GM19455 (cell line): ENCODE data around the gene IMPG2.

Experiments
- ATAC-seq: cut with Tn5 transposase; IDR thresholded peaks from one replicate; pipeline ENCODE4 v1.9.1; 2021; ENCODE audit not compliant: unreplicated experiment

The IMPG2 gene

GRCh38 chr3:101243285-101244211, 76.8 kb downstream of the IMPG2 start:
- no peak for ATAC-seq

DNA sequence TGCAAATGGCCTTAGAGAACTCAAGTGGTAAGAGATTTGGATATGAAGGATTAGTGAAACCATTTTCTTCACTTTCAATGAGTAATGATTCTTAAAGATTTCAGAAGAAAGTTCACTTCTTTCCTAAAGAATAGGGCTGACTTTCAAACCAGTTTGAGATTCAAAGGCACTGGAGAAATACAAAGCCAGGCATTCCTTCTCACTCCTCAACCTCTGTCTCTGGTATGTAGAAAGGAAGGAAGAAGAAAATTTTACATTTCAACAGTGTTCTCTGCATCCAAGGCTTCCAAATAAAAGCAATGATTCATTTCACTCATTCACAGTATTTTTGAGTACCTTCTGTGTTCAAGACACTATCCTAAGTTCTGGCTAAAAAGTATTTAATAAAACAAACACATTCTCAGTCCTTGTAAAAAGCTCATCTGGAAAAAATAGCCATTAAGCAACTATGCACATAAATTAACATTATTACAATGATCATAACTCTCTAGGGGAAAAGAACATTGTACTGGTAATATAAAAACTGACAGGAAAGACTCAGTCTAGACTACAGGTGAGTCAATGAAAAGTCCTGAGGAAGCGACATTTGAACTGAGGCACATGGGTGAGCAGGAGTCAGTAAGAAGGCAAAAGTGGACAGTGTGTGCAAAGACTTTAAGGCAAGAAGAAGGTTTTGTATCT, 79.5 kb downstream of the IMPG2 start:
- no peak for ATAC-seq

DNA sequence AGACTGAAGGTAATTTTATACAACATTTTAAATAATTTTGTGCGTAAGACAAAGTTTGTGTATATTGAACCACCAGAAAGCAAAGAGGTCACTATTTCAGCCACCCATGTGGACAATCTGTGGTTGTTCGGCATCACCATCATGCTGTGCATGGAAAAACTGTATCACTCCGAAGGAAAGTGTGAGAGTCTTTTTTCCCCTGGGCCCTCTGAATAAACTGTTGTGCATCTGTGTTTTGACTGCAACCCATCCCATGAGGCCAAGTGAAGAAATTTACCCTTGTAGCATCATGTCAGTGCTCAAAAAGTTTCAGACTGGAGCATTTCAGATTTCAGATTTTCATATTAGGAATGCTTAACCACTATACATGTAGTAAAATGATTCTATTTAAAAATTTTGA, 85.3 kb downstream of the IMPG2 start:
- no peak for ATAC-seq

DNA sequence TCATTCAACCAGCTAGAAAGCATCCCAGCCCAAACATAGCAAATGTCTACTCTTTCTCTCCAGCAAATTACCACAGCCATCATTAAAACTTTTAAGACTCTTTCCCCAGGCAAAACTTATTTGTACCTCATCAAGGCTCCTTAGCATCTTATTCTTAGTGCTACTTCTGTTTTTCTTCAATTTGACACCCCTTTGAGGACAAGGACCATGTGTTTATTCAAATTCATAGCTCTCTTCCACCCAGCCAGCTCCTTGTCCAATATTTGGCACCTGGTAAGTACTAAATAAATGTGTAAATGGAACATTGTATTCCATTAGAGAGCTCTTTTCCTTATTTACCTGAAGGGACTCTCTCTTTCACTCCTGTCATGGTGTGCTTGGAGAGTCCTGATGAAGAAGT, 89.8 kb downstream of the IMPG2 start:
- no peak for ATAC-seq

DNA sequence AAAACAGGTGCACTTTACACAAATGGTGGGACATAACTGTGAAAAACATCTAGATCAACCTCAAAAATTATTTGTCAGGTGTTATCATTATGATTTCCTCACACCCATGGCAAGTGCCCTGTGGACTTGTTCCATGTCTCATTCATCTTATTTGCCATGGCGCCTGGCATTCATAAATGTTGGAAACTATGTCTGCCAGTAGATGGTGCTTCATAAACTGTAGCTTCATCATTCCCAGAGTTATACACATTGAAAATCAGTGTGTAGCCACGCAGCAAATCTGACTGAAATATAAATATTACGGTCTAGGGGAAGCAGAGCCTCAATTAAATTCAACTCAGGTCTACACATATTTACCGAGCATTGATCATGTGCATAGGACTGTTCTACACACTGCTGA, 90.7 kb downstream of the IMPG2 start:
- ATAC-seq, result no peak

- no peak for ATAC-seq
Measured at GRCh38 chr3:101228441-101228840, 91.9 kb downstream of the IMPG2 start.

GRCh38 chr3:101224739-101225138, 95.6 kb downstream of the IMPG2 start:
- ATAC-seq, result no peak

- no peak for ATAC-seq
Measured at GRCh38 chr3:101223016-101223415, 97.4 kb downstream of the IMPG2 start.

DNA sequence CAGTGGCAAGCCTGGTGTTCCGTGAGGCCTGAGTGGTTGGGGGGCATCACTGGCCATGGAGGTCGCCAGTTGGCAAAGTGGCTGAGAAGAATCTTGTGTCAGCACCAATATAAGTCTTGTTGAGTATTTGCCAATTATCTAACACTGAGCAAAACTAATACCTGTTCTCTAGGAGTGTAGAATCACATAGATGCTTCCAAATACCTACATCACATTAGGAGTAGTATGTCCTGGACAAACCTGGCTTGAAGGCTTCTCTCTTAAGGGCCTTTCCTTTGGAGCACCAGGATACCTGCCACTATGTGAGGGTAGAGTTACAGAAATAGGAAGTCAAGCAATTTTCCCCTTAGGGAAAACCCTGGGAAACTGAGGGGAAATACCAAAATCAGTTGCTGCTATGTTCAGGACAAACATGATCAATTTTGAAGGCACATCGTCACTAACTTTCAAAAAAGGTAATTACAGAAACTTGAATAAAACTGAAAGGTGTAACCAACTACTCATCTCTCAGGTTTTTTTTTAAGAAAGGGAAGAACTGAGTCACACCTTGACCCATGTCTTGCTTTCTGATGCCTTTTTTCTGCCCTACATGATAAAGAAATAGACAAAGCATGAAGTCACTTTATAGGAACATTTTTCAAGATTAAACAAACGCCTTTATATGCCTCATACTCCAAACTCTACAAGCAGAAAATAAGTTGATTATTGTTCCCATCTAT, 100.4 kb downstream of the IMPG2 start:
- no peak for ATAC-seq

DNA sequence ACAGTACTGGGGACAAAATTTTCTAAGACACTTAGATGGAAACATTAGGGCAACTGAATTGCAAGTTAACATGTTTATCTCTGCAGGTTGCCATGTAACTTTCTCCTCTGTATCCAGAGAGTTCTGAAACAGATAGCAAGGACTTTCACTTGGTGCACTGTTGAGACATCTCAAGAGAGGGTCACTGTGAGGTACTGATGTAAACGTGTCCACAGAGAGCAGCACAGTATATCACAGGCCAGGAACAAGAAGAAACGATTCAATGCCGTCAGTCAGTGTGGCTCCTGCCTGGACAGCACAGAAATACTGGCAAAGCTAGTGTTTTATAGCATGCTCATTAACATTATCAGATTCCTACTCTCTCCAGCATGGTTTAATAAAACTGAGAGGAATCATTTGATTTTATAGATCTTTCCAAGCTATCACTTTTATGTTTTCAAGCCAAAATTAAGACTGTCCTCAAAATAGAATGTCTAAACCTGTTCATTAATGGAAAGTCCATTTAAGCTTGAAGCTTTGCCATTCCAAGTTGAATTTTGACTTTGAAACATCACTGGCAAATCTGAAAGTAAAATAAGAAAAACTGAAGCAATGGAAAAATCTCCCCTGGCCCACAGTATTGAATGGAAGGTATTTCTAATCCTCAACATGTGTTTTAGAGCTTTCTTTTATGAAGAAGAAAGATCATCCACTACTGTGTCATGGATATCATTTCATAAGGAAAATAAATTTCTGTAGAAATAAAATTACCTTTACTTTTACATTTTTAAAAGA, 102.7 kb downstream of the IMPG2 start:
- ATAC-seq, result no peak

DNA sequence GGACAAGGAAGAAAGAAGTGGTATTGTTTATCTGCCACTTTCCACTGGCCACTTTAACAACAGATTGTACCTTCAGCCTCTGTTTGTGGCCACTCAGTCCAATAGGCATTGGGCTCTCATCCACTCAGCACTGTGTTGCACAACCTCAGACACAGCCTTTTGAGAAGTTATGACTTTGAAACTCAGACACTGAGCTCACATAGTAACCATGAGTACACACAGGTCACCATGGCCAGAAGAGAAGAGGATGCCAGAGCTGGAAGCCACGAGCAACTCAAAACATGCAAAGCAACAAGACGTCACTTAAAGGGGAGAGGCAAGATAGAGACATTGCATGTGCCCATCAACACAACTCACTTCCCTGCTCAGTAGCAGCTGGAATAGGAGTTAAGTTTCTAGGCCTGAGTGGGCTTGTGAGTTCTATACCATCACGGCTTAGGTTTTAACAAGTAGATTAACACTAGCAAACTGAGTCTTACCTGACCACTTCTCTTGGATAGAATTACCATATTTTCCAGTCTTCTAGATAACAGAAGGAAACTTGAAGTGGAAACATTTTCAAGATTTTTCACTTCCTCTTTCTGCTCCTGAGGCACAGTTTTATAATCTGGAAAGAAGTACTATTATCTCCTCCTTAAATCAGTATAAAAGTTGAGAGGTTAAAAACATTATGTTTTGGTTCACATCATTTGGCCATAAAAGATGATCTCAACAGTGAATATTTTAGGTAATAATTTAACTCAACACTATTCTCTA, 103.5 kb downstream of the IMPG2 start:
- ATAC-seq, result no peak

GRCh38 chr3:101212730-101213129, 107.6 kb downstream of the IMPG2 start:
- no peak for ATAC-seq

- no peak for ATAC-seq
Measured at GRCh38 chr3:101204246-101204645, 116.1 kb downstream of the IMPG2 start.

DNA sequence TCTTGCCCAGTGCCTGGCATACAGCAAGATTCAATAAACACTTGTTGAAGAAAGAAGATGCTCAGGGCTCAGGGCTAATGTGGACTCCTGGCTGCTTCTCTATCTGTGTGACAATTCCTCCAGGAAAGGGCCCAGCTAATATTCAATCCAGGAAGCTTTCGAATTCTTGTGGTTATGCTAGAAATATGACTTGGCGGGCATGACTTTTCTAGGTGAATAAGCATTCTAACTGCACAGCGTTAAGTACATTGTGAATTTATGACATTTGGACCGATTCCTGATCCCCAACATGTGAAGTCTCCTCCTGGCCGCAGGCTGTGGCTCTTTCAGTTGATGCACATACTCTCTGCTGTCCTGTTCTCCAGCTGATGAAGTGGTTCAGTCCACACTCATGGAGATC, 117.0 kb downstream of the IMPG2 start:
- no peak for ATAC-seq

DNA sequence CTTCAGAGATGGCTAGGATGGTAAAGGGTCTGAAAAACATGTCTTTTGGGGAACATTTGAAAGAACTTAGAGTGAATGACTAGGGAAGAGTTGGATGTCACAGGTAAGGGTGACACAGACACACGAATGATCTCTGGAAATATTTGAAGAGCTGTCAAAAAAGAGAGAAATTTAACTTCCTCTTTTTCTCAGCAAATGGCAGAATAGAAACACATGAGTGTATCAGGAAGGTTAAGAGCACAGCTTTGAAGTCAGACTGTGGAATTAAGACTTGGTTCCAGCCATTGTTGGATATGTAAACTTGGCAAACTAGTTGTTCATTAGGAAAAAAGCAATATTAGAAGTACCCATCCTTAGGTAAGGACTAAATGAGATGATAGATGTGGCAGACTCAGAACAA, 117.7 kb downstream of the IMPG2 start:
- ATAC-seq, result no peak

DNA sequence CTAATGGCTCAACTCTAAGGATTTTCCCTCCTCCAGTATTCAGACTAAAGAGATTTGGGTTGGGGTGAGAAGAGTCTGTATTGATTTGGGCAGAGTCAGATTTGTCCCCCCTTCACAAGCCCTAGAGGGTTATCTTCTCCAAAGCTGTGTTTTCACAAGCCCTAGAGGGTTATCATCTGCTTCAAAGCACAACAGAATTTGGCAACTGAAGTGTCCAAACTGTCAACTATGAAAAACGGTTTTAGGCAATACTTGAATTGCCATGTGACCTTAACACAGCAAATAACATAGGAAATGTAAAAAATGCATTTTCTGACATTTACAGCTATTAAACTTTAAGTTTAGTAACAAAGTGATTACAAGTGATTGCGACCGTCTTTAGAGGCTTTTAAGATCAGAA, 119.9 kb downstream of the IMPG2 start:
- ATAC-seq, result no peak

DNA sequence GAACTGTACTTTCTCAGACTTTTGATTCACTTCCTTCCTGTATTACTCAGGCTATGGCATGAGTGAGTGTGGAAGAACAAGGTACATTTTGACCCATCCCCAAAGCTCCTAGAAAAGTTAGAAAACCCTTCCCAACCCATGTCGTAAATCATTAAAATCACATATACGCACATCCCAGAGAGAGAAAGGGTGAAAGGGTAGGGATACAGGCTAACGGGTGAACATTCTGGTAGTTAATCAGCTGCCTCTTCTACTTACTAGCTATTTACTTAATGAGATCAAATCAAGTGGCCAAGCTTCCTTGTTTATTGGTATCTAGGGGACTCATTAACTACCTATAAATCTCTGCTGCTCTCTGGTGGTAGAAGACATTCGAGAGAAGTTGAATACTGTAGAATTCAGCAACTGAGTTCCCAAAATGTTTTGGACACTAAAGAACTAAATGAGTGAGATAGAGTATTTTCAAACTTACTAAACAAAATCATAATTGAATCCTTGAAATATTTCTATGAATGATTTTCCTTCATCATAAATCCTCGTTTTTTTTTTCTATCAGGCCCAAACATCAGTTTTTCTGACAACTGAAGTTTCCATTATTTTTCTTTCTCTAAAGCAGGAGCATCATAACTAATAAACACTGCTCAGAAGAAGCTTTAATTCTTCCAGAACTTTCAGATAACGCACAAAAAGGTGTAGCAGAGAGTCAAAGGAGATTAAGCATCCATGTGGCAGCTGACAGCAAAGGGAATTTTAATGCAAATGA, 124.2 kb downstream of the IMPG2 start:
- no peak for ATAC-seq

DNA sequence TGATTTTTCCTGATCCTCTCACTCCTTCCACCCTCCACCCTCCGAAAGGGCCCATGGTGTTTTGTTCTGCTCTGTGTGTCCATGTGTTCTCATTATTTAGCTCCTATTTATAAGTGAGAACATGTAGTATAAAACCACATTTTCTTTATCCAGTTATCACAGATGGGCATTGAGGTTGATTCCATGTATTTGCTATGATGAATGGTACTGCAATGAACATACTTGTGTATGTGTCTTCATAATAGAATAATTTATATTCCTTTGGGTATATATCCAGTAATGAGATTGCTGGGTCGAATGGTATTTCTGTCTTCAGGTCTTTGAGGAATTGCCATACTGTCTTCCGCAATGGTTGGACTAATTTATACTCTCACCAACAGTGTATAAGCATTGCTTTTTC, 126.0 kb downstream of the IMPG2 start:
- ATAC-seq, result no peak

- ATAC-seq, result no peak
Measured at GRCh38 chr3:101193957-101194356, 126.4 kb downstream of the IMPG2 start.

DNA sequence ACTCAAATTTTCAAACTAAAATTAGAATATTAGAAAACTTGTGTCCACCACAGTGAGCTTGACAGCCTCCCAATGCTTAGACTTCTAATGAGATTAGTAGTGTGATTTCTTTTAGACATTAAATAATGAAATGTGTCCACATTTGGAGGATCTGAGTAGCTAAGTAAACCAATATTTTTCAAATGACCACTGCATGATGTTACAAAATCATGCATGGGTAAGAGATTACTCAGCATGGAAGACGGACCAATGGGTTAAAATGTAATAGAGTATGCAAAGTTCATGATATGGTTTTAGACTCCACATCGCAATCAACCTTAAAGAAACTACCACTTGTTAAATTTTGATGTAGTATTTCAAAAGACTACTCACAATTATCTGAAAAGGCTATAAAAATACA, 130.6 kb downstream of the IMPG2 start:
- ATAC-seq, result no peak
